Bone marrow (tissue), 2 donors: Measurements from ENCODE around the gene FHDC1.

Source experiments
- DNase-seq, 2 donors: peaks; one replicate each; lab custom pipeline; 2025; lab: John Stamatoyannopoulos, UW

FHDC1 gene

DNA sequence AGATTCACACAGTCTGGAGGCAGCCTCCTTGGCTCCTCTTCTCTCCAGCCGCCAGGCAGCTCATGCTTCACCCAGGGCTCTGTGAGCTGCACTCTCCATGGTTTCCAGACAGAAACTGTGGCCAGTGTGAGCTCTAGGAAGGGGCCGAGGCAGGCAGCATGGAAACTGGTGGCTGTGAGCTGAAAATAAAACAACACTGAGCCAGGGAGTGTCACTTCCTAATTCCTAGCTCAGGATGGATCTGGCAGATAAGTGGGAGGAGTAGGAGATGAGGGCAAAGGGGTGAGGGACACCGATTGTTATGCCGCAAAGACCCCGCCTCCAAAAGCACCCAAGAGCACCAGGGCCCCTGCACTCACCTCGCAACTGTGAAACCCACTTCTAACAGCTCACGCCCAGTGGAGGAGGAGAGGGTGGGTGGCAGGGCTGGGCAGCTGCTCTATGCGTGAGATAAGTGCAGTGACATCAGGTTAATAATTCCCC is 69.8 kb downstream of the FHDC1 start:
- DNase-seq: no peak

DNA sequence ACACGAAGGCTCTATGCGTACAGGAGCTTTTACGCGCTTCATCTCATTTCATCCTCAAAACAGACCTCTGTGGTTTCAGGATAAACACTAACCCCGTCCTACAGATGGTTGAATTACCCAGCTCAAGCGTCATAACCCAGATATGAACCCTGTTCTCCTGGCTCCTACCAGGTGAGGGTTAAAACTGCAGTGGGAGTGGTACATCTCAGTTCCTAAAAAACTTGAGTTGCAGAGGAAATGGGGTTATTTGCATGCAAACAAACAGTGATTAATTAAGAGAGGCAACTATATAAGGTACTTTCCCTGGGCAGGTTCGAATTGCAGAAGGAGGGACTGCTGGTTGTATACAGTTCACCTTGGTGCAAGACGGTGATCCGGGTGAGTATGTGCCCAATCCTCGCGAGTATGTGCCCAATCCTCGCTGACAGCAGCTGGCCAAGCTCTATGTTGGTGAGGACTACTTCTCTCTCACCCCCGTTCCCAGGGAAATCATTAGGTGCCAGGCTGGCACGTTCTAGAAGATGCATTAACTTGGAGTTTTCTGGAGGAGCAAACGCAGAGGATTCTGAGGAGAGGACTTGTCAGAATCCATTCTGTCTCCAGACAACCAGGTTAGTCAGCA is 72.6 kb downstream of the FHDC1 start:
- no peak for DNase-seq

GRCh38 chr4:153010146-153010545 is 74.0 kb downstream of the FHDC1 start:
- DNase-seq: no peak

GRCh38 chr4:153013202-153013977 is 77.3 kb downstream of the FHDC1 start:
- no peak for DNase-seq

GRCh38 chr4:153014460-153014859 is 78.3 kb downstream of the FHDC1 start:
- DNase-seq: no peak

DNA sequence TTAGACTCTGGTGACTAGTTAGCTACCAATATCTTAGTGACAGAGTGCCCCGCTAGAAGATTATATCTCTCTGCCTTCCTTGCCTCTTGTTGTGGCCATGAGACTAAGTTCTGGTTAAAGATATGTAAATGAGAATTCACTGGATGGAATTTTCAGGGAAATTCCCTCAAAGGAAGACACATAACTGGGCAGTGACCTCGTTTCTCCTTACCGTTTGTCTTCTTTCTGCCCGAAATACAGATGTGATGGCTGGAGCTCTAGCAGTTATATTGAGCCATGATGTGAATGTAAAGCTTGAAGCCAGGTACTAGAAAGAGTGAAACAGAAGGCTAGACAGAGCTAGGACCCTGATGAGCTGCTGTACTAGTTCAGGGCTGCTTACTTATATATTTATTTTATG is 80.5 kb downstream of the FHDC1 start:
- DNase-seq: no peak

DNA sequence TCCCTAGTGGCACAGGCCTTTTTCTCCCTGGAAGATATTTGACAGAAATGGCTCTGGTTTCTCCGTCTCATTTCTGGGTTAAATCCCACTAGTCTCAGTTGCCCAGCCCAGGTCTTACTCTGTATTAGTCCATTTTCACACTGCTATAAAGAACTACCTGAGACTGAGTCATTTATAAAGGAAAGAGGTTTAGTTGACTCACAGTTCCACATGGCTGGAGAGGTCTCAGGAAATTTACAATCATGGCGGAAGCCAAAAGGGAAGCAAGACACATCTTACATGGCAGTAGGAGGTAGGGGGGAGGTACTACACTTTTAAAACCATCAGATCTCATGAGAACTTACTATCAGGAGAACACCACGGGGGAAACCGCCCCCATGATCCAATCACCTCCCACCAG is 81.9 kb downstream of the FHDC1 start:
- DNase-seq: no peak

DNA sequence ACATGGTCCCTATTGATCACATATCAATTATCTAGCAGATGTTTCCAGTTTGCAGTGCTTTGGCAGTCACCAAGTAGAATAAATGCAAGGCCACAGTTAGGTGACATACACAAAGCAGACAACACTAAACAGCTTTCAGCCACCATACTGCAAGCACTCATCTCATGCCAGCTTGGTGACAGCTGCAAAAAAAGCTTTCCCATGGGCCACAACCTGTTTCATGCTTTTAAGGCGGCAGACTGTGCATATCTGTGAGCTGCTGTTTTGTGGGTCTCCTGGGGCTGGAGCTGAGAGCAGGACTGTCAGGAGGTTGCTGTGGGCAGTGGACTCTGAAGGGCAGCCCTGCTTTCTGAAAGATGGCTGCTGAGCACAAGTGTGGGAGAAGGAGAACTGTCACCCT is 82.6 kb downstream of the FHDC1 start:
- no peak for DNase-seq

DNA sequence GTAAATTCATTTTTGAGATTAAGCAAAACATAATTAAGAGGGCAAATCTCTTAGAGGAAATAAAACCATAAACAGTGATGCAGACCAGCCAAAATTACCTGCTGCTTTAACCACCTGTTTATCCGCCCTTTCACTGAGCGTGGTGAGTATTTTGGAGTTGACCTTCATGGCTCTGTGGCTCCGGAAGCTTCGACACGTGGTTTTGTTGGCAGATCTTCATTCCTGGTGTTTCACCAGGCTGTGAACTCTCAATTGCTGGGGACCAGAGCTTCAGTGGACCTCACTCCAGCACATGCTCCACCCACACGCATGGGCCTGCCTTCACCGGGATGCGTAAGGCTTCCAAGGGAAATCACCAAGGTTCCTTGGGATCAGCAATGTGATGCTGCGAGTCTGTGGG is 83.8 kb downstream of the FHDC1 start:
- no peak for DNase-seq

DNA sequence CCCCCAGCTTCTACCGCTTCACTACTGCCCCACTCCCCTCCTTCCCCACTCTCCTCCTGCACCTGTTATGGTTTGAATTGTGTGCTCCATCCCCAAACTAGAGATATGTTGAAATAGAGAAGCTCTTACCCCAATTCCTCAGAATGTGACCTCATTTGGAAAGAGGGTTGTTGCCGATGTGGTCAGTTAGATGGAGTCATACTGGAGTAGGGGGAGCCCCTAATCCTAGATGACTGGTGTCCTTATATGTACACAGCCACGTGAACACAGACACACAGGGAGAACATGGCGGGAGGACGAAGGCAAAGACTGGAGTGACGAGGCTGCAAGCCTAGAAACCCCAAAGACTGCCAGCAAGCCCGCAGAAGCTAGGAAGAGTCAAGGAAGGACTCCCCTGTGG is 84.3 kb downstream of the FHDC1 start:
- no peak for DNase-seq

- DNase-seq: no peak
These were observed 85.2 kb downstream of the FHDC1 start for GRCh38 chr4:153021276-153021675.

DNA sequence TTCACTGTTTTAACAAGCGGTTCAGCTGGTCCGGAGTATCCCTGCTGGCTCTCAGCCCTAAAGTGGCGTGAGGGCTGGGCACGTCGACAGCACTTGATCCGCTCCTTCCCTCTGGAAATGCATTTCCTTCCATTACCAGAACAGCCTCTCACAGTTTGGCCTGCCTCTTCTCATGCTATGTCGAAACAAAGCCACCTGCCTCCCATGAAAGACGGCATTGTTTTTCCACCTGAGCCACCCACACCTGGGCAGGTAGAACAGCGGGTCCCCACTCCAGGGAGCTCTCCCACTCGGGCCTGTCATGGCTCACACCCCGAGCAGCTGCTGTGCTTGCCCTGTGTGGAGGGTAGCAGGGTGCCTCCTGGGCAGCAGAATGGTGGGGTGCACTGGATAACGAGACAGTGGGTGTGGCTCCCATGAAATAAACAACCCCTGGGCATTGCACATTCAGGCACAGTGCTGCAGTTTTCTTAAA is 86.2 kb downstream of the FHDC1 start:
- no peak for DNase-seq

DNA sequence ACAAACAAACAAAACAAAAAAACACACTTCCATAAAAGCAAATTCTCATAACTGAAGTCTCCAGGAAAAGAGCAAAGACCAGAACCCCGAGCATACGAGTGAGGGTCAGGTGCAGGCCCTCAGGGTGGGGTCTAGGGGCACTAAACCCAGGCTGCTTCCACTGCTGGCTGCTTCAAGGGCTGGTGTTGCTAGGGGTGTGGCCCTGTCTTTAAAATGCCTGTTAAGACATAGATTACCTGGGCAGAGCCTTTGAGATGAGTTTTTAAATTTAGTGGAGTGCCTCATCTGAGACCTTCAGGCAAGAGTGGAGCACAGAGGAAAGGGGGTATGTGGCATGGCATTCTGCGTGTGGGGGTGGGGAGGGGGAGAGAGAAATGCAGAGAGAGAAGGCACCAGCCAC is 87.0 kb downstream of the FHDC1 start:
- DNase-seq: no peak

- no peak for DNase-seq
These were observed 87.7 kb downstream of the FHDC1 start for GRCh38 chr4:153023692-153024394.

DNA sequence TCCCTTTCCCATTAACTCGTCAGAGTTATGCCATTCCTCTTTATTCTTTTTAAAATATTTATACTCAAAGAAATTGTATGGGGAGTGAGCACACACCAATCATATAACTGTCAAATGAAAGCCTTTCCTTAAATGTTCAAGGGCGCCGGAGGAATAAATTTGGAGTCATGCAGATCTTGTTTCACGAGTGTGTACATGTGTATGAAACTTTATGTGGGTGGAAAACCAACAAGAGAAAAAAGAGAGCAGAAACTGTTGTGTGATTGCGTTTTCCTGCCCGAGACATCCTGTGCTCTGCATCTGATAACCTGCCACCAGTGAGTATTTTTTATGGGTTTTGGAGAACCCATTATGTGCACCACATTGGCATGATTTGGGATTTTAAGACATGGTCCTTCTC is 88.3 kb downstream of the FHDC1 start:
- DNase-seq: no peak

DNA sequence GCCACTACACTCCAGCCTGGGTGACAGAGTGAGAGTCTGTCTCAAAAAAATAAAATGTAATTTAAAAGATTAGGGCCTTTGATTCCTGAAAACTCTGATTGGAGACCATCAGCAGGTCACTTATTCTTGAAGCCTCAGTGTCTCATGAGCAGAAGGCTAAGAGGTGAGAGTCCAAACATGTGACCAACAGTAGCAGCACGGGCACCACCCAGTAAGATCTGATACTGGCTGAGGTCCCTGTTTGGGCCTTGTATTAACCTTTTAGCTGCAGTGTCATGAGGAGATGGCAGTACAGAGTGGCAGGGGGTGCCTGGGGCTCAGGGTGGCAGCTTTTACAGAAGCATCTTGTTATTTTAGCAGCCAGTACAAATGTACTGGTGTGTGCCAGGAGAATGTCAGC is 89.3 kb downstream of the FHDC1 start:
- DNase-seq: no peak

DNA sequence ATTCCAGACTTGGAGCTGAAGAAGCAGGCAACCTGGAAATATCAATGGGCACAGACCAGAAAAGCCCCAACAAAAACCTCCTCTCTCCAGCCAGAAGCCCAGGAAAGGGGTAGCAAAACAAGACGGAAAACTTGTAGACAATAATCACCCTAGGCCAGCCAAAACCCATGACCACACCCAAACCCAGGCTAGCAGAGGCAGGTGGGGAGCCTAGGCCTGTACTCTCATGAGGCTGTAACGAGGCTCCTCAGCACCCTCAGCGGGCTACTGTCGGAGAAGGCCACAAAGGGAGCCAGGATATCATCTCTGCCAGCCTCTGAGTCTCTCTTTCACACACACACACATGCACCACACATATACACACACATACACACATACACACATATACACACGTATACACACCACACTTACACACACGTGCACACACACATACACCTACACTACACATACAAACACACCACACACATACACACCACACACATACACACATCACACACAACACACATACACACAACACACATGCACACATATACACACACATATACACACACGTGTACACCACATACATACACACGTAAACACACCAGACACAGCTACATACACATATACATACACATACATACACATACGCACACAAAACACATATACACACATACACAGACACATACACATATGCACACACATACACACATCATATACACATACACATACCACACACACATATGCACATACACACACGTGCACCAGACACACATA is 90.6 kb downstream of the FHDC1 start:
- no peak for DNase-seq

- no peak for DNase-seq
These were observed 91.7 kb downstream of the FHDC1 start for GRCh38 chr4:153027866-153028265.

DNA sequence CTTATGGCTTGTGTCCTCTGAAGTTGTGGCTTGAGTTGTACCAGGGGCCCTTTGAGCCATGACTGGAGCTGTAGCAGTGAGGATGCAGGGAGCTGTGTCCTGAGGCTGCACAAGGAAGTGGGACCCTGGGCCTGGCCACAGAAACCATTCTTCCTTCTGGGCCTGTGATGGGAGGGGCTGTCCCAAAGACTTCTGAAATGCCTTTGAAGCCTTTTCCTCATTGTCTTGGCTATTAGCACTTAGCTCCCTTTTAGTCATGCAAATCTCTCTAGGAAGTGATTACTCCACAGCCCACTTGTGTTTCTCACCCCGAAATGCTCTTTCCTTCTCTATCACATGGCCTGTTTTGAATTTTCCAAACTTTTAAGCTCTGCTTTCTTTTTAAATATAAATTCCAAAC is 92.4 kb downstream of the FHDC1 start:
- no peak for DNase-seq
